AML-193 (cell line): ENCODE results near the gene MOB2.

Experiments used
- DNase-seq, 2 experiments: peaks; one replicate each; lab custom pipeline; 2025; lab: John Stamatoyannopoulos, UW

Gene MOB2

GRCh38 chr11:1486054-1486825 is at the start of gene MOB2:
Gene MOB2, minus strand, starts transcription at chr11:1486779. Its CDS starts 223 bp downstream, at chr11:1486556.
- DNase-seq: no peak

DNA sequence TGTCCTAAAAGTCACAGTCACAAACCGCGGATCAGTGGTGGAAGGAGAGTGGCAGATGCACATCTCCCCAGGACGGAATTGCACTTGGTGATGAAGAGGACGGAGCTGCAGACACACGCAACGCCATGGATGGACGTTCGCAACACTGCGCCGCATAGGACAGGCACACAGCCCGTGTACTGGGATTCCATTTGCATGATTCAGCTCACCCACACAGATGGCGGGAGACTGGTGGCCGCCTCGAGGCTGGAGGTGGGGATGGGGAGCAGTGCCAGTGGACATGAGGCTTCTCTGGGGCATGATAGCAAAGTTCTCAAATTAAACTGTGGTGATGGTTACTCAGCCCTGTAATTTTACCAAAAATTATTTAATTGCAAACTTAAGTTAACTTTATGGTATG is 48.1 kb upstream of the MOB2 start:
- DNase-seq: no peak

DNA sequence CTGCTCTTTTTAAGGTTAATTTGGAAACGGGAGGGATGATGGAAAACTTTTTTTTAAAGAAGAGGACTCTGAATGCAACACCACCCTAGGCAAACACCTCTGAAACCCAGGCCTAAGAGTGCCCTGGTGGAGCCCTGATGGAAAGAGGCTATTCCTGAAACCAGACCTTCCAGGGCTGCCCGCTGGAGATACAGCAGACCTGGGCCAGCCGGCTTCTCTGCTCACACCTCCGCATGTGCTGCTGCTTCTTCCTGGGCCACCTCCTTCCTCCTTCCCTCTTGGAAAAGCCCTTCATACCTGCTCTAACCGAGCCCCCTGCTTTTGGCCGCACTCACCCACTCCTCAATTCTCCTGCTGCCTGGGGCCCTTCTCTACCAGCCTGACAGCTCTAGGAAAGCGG is 47.6 kb upstream of the MOB2 start:
- no peak for DNase-seq

DNA sequence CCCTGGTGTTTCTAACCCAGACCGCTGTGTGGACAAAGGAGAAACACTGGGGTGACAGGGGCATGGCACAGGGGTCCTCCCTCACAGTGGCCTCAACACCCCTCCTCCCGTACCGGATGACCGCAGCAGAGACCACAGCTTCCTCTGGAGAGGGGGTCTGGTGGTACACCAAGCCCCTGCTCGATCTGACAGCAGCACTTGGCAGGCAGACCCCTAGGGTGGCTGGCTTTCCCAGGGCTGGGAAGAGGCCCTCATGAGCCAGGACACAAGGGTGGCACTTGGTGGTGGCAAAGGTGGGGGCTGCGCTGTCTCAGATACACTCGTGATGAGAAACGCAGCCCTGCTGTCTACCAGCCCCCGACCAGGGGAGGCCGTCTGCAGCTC is 46.8 kb upstream of the MOB2 start:
- no peak for DNase-seq

DNA sequence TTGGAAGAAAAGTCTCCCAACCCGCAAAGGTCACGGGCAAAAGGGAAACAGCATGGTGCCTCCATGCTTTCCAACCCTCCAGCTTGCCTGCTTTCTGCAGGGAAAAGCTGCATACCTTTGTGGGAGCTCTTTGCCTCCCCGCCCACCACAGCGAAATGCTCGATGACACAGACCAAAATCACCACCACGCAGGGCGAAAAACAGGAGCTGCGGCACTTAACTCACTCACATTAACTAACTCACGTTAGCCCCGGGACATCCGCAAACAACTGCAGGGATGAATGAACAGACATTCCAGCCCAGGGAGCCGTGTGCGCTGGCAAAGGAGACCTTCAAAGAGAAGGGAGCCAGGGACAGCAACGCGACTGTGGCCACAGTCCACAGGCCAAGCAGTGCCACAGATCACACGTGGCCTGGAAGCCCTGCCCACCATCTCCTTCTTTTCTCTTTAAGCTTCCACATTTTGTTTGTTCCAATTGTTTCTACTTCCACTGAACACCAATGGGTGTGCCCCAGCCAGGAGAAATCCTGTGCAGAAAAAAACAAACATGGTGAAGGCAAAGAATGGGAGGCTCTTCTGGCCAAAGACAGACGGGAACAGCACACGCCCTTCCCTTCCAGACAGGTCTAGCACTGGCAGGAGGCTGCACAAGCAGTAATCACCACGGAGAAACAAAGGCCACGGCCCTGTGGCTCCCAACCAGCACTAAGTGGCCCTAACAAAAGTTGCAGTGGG is 46.2 kb upstream of the MOB2 start:
- no peak for DNase-seq

GRCh38 chr11:1532014-1532586 is 45.5 kb upstream of the MOB2 start:
- no peak for DNase-seq

- no peak for DNase-seq
Measured at GRCh38 chr11:1531449-1532013, 45.0 kb upstream of the MOB2 start.

DNA sequence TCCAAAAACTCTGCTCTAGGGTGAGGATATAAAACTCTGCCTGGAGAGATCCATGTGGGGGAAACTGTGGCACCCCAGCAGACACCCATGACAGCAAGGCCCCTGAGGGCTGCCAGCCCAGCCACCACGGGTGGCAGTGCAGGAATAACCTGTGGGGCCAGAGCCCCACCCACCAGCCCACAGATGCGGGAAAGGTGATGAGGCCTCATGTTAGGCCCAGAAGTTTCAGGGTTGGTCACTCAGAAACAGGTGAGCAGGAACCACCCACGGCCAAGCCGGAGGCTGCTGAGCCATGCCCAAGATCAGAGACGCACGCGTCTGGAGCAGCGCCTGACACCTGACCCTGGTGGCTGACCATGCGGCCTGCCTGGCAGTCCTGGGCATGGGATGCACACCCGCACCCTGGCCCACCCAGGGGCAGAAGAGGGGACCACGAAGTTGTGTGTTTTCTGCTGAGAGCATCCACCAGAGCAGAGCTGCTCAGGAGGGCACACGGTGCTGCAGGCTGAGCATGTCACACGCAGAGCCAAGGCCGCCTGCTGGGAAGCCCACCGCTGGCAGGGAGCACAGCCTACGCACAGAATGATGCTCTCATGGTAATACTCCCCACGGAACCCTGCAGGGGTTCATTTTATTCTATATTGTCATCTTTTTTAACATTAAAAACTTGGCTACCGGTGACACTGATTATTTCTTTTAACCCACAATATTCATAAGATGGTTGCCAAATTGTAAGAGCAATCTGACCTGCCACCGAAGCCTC is 44.3 kb upstream of the MOB2 start:
- DNase-seq: no peak

DNA sequence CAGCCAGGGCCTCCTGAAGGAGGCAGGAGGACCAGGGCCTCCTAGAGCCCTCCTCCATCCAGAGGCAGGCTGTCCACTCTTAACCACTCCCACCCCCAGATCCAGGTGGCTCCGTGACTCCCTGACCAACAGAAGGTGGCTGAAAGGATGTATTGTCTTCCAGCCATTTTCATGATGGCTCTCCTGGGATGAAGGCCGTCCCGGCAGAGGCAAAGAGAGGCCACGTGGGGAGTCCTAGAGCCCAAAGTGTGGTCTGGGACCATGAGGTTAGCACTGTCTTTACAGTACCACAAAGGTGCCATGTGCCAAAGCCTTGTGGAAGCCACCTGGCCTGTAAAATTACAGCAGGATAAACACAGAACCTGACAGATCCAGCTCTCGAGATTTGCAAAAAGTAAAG is 43.2 kb upstream of the MOB2 start:
- no peak for DNase-seq

GRCh38 chr11:1529286-1529685 is 42.7 kb upstream of the MOB2 start:
- no peak for DNase-seq

DNA sequence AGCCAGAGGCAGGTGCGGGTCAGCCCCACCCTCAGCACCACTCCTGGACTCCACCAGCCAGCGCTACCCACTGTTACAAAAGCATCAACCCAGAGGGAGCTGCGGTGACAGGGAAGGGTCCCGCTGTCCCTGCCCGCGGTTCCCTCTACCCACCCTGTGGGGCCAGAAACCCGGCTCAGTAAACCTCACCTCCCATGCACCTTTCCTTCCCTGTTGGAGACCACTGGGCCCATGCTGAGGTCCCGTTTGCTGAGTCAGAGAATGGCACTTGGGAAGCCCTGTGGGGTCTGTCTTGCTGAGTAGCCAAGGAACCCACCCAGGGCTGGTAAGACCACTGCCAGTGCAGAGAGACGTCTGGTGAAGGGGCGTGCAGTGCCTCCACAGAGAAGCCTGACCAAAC is 42.1 kb upstream of the MOB2 start:
- DNase-seq: no peak

DNA sequence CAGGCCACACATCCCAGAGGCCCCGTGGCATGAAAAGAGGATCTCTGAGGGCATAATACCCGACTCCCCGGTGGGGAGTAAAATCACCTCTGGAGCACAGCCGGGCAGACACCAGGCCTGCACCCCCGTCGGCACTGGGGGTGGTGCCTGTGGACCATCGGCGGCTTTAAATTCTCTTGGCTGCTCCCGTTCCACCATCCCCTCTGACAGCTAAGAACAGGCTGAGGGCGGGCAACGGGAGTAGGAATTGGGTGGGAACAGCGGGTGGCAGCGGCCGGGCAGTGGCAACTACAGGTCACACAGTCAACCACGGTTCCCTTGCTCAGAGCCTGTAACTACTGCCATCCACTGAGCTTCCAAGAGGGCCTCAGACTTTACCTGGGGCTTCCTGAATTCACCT is 40.2 kb upstream of the MOB2 start:
- DNase-seq: no peak

DNA sequence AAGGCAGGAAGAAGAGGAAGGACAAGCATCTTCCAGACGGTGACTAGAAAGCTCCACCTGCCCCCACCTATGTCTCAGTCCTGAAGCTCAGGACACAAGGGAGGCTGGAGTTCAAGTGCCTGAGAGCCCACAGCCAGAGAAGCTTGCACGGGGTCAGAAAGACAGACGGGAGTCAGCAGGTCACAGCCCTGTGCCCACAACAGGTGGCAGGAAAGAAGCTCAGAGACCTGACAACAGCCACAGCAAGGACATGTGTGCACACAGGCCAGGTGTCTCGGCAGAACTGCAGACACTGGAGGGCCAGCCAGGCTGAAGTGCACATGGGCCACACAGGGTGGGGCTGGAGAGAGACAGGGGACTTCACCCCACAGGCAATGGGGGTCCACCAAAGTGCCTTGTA is 37.2 kb upstream of the MOB2 start:
- no peak for DNase-seq

GRCh38 chr11:1523077-1523476 is 36.5 kb upstream of the MOB2 start:
- no peak for DNase-seq

GRCh38 chr11:1522081-1522424 is 35.5 kb upstream of the MOB2 start:
- no peak for DNase-seq

DNA sequence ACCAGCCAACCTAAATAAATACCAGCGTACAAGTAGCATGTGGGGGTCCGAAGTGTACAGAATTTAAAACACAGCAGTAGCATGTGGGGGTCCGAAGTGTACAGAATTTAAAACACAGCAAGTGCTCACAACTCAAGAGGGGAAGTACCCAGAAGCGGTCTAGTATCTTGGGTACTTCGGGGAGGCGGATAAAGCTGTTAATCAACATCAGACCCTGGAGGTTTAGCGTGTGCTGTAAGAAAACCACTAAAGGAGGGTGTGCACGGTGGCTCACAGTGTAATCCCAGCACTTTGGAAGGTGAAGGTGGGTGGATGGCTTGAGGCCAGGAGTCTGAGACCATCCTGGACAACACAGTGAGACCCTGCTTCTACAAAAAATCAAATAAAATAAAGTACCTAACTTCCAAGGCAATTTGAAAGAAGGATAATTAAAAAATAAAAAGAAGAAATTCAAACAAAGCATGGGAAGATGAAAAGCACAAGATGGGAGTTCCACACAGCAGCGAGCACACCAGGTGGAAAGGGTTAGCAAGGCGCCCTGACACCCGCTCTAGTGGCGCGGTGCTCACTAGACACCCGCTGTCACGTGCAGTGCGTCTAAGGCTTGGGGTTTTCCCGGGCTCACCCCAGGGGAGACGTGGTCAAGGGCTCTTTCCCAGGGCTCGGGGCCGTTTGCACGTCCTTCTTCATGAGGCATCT is 35.0 kb upstream of the MOB2 start:
- no peak for DNase-seq

GRCh38 chr11:1520663-1521267 is 34.2 kb upstream of the MOB2 start:
- DNase-seq: no peak

- DNase-seq: no peak
Measured at GRCh38 chr11:1520209-1520662, 33.7 kb upstream of the MOB2 start.

GRCh38 chr11:1519028-1520010 is 32.7 kb upstream of the MOB2 start:
- no peak for DNase-seq

DNA sequence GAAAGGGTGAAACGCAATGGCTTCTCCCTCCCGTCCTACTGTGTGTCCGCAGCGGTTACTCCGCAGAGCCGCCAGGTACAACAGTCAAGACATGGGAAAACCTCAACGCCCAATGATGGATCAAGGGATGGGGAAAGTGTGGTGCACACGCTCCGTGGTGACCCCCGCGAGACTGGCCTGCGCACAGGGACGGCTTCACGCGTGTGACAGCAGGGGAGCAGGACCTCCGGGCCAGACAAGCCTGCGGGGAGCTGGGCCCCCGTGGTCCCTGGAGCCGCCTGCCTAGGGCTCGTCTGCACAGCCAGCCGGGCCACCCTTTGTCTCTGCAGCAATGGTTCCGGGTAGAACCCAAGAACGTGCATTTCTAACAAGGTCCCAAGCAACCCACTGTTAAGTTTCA is 31.7 kb upstream of the MOB2 start:
- no peak for DNase-seq
